ENCODE measurements around the gene ADGRL4.

The ADGRL4 gene

DNA sequence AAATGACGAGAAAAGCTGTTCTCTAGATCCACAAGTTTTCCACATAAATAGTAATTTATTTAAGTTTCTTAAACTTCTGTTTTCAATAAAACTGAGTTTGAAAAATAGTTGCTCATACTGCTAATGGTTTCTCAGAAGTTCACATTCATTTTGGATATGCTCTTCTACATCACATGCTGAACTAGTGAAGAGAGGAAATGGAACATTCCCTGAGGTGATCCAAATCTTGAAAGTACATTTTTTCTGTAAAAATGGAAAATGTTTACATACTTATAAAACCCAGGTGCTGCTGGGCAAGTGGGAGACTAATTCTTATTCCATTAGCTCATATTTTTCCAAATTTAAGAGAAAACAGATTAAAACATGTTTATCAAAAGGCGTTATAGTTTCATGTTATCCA, 111.7 kb downstream of the ADGRL4 start:
- Histone ChIP-seq H2AFZ (ENCODE audit: low read length) (no peak overlapping the region), H3K9me2 (replicated peaks; ENCODE audit: insufficient read depth, low read length) (no peaks in the 10 kb centered on the region), H3K9me3 (replicated peaks; ENCODE audit: insufficient read depth, low read length) (no peaks in the 10 kb centered on the region), H4K20me1 (ENCODE audit: insufficient read depth, low read length) (no peaks in the 10 kb centered on the region), H3F3A (ENCODE audit: insufficient read depth, low read length) (no peaks in the 10 kb centered on the region), H3K36me3 (replicated peaks; ENCODE audit: insufficient read depth, low read length) (no peaks in the 10 kb centered on the region), H3K27ac (ENCODE audit: low read length) (no peak overlapping the region), H3K27me3 (replicated peaks; ENCODE audit: insufficient read depth, low read length) (no peaks in the 10 kb centered on the region), H3K4me2 (ENCODE audit: low read depth, low read length) (no peak overlapping the region), H3K79me2 (ENCODE audit: low read length) (no peaks in the 10 kb centered on the region), H3K4me1 (ENCODE audit: low read length) (no peaks in the 10 kb centered on the region), H3K9ac (ENCODE audit: low read length) (no peak overlapping the region), H3K4me3 (ENCODE audit: low read length) (no peak overlapping the region)
- no peak for DNase-seq
- TF ChIP-seq EZH2 (optimal IDR thresholded peaks at IDR 0.05; ENCODE audit: low read depth, low read length), result no peak
- TF ChIP-seq EZH2phosphoT487 (IDR thresholded peaks at IDR 0.05; ENCODE audit: low read length), result no peak
- TF ChIP-seq, protein P1, sequence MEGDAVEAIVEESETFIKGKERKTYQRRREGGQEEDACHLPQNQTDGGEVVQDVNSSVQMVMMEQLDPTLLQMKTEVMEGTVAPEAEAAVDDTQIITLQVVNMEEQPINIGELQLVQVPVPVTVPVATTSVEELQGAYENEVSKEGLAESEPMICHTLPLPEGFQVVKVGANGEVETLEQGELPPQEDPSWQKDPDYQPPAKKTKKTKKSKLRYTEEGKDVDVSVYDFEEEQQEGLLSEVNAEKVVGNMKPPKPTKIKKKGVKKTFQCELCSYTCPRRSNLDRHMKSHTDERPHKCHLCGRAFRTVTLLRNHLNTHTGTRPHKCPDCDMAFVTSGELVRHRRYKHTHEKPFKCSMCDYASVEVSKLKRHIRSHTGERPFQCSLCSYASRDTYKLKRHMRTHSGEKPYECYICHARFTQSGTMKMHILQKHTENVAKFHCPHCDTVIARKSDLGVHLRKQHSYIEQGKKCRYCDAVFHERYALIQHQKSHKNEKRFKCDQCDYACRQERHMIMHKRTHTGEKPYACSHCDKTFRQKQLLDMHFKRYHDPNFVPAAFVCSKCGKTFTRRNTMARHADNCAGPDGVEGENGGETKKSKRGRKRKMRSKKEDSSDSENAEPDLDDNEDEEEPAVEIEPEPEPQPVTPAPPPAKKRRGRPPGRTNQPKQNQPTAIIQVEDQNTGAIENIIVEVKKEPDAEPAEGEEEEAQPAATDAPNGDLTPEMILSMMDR (IDR thresholded peaks at IDR 0.05; ENCODE audit: low read length), result no peak

DNA sequence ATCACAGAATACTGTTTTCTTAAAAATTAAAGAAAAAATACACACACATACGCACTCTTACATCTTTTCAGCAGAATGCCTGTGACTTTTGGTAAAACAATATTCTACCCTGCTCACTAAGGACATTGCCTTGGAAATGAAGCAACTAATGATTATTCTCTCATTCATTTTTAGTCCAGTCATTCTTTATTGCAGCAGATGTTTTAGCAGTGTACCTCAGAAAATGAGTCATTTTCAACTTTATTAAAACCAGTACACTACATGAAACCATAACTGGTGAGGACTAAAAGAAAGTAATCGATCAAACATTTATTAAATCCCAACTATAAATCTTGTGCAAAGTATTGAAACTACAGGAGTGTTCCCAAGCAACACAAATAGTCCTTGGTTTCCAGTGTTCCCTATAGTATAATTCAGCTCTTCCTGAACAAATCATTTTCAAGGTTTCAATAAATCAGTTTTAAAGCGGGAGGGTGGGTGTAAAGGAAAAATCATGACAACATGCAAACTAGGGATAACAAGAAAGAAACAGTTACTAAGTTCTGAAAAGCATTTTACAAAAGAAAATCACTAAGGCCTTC, 114.2 kb downstream of the ADGRL4 start:
- H3K36me3 ChIP-seq (replicated peaks; ENCODE audit: insufficient read depth, low read length), result no peaks in the 10 kb centered on the region
- H3K9me3 ChIP-seq (replicated peaks; ENCODE audit: insufficient read depth, low read length), result no peaks in the 10 kb centered on the region
- no peaks in the 10 kb centered on the region for H4K20me1 ChIP-seq (ENCODE audit: insufficient read depth, low read length)
- no peaks in the 10 kb centered on the region for H3K4me1 ChIP-seq (ENCODE audit: low read length)
- H3K27ac ChIP-seq (ENCODE audit: low read length), result no peak overlapping the region
- H3K79me2 ChIP-seq (ENCODE audit: low read length), result no peaks in the 10 kb centered on the region
- no peaks in the 10 kb centered on the region for H3K9me2 ChIP-seq (replicated peaks; ENCODE audit: insufficient read depth, low read length)
- no peaks in the 10 kb centered on the region for H3K27me3 ChIP-seq (replicated peaks; ENCODE audit: insufficient read depth, low read length)
- no peak overlapping the region for H3K4me2 ChIP-seq (ENCODE audit: low read depth, low read length)
- no peak overlapping the region for H3K4me3 ChIP-seq (ENCODE audit: low read length)
- no peaks in the 10 kb centered on the region for H3F3A ChIP-seq (ENCODE audit: insufficient read depth, low read length)
- H2AFZ ChIP-seq (ENCODE audit: low read length), result no peak overlapping the region
- DNase-seq, result no peak
- no peak overlapping the region for H3K9ac ChIP-seq (ENCODE audit: low read length)
- TF ChIP-seq EZH2 (optimal IDR thresholded peaks at IDR 0.05; ENCODE audit: low read depth, low read length) (no peak), EZH2phosphoT487 (IDR thresholded peaks at IDR 0.05; ENCODE audit: low read length) (no peak)
- TF ChIP-seq, protein P1 (IDR thresholded peaks at IDR 0.05; ENCODE audit: low read length), result no peak

DNA sequence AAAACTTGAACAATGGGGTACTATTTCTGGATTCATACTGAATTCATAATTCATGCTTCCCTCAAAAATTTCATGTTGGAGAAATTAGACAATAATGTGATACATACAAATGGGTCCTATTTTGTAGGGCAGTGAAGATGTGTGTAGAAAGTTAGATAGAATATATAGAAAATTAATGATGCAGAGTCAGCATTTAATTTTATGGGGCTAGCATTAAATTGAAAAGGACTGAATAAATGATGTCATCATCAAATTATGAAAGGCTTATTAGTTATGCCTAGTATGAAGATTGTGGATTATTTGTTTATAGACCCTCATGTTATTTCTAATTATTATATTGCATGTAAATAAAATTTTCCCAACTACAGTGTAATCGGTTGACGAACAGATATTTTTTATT, 119.1 kb downstream of the ADGRL4 start:
- H2AFZ ChIP-seq (ENCODE audit: low read length), result no peak overlapping the region
- no peak overlapping the region for H3K27ac ChIP-seq (ENCODE audit: low read length)
- no peak overlapping the region for H3K9ac ChIP-seq (ENCODE audit: low read length)
- H3K27me3 ChIP-seq (replicated peaks; ENCODE audit: insufficient read depth, low read length), result no peaks in the 10 kb centered on the region
- H3K4me3 ChIP-seq (ENCODE audit: low read length), result no peak overlapping the region
- no peak overlapping the region for H3K4me2 ChIP-seq (ENCODE audit: low read depth, low read length)
- no peaks in the 10 kb centered on the region for H3K9me2 ChIP-seq (replicated peaks; ENCODE audit: insufficient read depth, low read length)
- H3K36me3 ChIP-seq (replicated peaks; ENCODE audit: insufficient read depth, low read length), result no peaks in the 10 kb centered on the region
- H3F3A ChIP-seq (ENCODE audit: insufficient read depth, low read length), result no peaks in the 10 kb centered on the region
- TF ChIP-seq EZH2 (optimal IDR thresholded peaks at IDR 0.05; ENCODE audit: low read depth, low read length) (no peak), EZH2phosphoT487 (IDR thresholded peaks at IDR 0.05; ENCODE audit: low read length) (no peak)
- TF ChIP-seq, protein P1 (IDR thresholded peaks at IDR 0.05; ENCODE audit: low read length), result no peak
- no peak for DNase-seq
- H4K20me1 ChIP-seq (ENCODE audit: insufficient read depth, low read length), result no peaks in the 10 kb centered on the region
- 0 out of 2 replicates have a peak, but pooled peaks cover 3% of the 10 kb centered on the region for H3K9me3 ChIP-seq (replicated peaks; ENCODE audit: insufficient read depth, low read length)
- no peaks in the 10 kb centered on the region for H3K4me1 ChIP-seq (ENCODE audit: low read length)
- H3K79me2 ChIP-seq (ENCODE audit: low read length), result no peaks in the 10 kb centered on the region

Data from MM.1S (cell line).